GM19025 (cell line): ENCODE results near the gene KIAA1671.

ENCODE experiments used
- ATAC-seq: cut with Tn5 transposase; IDR thresholded peaks from one replicate; pipeline ENCODE4 v1.9.1; 2021; ENCODE audit warnings: mild to moderate bottlenecking, low read depth, moderate library complexity; ENCODE audit not compliant: unreplicated experiment

KIAA1671 gene

DNA sequence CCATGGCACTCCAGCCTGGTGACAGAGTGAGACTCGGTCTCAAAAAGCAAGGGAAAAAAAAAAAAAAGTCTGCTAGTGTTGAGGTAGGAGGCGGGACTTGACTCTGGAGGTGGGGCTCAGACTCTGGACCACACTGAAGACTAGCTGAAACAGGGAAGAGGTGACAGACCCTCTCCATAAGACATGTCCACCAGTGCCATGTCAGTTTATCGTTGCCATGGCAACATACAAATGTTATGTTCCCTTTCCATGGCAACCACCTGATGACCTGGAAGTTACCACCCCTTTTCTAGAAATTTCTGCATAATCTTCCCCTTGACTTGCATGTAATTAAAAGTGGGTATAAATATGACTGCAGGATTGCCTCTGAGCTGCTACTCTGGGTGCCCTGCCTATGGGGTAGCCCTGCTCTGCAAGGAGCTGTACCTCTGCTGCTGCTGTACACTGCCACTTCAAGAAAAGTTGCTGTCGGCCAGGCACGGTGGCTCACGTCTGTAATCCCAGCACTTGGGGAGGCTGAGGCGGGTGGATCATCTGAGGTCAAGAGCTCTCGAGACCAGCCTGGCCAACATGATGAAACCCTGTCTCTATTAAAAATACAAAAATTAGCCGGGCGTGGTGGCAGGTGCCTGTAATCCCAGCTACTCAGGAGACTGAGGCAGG is 55.1 kb downstream of the KIAA1671 start:
- no peak for ATAC-seq

DNA sequence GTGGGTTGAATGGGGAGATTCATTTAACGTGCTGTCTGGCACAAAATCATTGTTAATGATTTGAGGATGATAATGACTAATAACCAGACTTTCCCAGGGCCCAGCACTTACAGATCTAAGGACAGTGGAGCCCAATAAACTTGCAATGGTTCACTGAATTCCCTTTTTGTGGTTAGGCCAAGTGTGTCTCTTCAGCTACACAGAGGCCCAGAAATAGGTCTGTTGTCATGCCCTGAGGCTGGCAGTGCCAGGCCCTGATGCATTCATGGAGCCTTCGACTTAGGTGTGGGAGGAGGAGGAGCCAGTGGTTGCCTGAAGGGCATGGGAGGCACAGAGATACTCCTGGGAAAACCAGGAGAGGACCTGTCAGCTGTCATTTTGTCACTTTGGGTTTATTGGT is 56.1 kb downstream of the KIAA1671 start:
- ATAC-seq: no peak

DNA sequence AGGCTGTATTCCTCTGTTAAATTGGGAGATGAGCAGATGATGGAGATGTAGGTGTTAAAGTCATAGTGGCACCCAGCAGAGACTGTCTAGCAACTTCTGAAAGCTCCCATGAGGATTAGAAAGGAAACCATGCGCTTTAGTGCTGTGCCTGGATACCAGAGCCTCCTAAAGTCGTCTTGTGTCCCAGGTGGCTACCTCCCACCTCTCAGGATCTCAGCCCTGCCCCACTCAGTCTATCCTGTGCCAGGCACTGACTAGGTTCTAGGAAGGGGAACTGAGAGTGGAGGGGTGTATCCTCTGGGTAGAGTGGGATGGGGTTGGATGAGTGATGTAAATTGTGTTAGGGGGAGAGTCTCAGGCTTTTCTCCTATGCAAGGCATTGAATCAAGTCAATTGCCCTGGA is 60.2 kb downstream of the KIAA1671 start:
- ATAC-seq: no peak

DNA sequence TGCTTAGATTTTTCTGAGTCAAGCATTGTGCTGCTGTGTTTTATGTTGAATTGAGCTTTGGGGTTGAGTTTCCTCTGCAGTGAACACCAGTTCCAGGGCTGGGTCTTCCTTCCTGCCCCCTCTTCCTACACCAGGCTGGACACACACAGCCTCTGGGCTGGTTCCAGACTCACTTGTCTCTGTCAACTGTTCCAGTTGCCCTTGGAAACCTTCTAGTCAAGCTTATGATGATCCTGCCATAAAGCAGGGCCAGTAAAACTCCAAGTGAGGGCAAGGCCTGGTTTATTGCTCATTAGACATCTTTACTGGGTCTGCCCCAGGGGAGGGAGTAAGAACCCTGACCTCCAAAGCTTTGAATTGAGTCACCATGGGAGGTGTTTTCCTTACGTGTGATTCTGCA is 61.1 kb downstream of the KIAA1671 start:
- ATAC-seq: no peak

DNA sequence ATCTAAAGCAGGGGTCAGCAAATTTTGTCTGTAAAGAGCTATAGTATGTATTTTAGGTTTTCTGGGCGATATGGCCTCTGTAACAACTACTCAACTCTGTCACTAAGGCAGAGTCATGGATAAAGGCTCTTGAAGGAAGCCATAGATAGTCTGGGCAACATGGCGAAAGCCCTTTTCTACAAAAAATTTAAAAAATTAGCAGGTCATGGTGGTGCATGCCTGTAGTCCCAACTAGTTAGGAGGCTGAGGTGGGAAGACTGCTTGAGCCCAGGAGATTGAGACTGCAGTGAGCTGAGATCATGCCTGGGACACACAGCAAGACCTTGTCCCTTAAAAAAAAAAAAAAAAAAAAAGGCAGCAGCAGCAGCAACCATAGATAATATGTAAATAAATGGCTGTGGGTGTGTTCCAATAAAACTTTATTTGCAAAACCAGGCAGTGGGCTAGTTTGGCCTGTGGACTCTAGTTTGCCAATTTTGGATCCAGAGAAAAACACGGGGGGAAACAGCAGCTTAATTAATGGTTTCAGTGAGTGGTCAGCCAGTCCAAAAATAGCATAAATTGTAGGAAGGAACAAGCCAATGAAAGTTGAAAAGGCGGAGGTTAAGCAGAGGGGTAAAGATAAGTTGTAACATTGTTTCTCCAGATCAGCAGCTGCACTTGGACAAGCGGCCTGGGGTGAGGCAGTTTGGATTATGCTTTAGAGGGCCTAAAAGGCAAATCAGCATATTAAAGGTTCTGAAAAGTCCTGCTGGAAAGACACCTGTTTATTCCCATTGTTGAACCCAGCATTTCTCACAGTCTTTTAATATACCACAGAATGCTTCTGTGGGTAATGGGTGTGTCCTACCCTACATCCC is 62.6 kb downstream of the KIAA1671 start:
- no peak for ATAC-seq

DNA sequence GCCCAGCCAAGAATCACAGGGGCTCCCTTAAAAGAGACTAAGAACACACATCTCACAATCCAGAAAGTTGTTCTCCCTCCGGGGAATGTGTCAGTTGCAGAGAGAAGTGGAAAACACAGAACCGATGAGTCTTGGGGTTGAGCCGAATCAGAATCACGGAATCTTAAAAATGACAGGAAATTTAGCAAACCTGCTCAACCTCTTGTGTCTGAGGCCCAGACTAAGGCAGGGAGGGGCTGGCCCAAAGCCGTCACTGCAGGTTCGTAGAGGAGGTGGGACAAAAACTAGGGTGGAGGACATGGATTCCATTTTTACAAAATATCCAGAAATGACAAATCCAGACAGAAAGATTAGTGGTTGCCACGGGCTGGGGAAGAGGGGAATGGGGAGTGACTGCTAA is 63.8 kb downstream of the KIAA1671 start:
- ATAC-seq: no peak

DNA sequence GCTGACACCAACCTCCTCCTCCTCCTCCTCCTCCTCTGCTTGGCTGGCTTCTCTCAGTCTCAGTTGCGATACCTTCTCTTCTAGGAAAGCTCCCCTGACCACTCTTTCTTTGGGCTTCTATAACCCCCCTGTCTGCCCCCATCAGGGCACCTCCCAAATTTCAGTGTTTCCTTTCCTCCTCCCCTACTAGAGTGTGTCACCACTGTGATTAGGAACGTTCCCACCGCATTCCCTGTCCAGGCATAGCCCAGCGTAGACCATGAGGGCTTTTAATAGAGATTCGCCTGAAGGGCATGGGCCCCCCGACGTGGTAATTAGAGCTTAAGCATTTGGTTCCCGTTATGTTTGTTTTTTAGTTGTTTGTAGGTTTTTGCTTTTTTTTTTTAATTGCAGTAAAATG is 65.5 kb downstream of the KIAA1671 start:
- ATAC-seq: no peak

DNA sequence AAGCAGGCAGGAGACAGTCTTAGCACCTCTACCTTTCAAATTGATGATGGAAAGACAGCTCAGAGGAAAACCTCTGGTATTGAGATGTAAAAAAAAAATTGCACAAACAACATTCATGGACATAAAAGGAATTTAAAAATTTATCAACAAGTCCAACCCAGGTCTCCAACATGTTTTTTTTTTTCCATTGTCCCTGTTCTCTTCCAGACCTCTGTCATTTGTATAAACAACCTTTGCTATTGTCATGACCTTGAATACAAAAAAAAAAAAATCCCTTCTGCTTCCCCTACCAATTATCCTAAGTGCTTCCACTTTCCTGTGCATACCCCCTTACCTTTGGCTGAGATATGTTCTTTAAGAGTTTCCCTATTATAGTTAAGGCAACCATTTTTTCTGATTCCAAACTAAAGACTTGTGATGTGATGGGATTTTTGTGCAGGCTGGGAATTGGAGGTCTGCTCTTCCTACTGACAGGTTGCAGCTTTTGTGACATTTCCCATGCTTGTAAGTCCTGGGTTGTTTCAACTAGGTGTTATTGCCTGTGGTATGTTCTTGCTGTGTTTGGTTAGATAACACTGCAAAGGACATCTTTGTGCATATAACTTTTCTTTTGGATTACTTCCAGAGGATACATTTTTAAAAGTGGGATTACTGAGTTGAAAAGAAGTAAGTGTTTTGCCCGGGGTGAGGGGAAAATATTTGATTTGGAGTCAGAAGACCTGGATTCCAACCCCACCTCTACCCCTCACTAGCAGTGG is 67.1 kb downstream of the KIAA1671 start:
- no peak for ATAC-seq

DNA sequence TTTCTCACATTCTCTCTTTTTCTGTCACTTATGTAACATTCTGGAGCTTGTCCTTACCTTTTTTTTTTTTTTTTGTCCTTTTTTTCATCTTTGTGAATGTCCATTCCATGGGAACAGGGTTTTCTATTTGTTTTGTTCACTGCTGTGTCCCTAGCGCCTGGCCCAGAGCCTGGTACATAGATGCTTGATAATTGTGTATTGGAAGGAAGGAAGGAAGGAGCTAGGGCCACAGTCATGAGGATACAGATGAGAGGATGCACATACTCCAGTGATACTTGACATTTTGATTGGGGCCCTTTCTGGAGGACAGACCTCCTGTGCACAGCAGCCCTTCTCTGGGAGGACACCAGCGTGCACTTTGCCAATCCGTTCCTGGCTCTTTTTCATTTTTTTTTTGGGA is 68.9 kb downstream of the KIAA1671 start:
- no peak for ATAC-seq

DNA sequence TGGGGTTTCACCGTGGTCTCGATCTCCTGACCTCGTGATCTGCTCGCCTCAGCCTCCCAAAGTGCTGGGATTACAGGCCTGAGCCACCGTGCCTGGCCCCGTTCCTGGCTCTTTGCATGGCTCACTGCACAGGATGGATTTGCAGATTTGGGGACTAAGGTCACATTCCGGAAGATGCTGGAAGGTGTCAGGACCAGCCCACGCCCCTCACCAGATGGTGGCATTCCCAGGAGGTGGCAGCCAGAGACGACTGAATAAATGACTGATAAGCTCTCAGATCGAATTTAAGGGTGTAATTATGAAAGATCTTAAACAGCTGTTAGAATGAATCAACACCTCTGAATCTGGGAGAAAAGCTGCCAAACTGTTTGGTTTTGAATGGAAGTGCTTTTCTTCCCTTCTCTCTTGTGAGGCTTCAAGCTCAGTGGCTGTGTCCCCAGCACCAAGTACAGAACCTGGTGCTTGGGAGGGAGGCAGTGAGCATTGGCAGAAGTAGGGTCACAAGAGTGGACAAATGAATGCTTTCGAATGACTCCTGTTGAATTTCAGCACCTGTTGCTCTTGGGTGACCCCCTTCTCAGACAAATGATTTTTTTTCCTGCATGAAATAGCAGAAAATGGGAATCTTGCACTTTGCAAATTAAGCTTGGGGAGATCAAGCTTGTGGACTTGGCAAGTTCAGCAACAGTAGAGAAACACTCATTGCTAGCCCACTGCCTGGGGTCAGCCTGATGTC is 69.6 kb downstream of the KIAA1671 start:
- no peak for ATAC-seq

DNA sequence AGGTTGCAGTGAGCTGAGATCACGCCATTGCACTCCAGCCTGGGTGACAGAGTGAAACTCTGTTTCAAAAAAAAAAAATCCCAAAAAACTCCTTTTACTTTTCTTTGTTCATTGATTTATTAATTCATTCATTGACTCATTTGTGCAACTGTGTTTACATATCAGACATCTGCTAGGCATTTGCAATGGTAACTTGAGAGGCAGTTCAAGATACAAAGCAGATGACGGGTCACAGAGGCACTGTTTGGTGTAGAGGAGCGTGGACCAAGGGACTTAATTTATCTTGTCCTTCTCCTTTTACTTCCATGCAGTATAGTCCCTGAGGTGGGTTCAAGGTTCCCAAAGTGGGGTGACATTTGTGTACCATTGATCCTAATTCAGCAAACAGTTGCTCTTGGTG is 71.4 kb downstream of the KIAA1671 start:
- ATAC-seq: no peak

DNA sequence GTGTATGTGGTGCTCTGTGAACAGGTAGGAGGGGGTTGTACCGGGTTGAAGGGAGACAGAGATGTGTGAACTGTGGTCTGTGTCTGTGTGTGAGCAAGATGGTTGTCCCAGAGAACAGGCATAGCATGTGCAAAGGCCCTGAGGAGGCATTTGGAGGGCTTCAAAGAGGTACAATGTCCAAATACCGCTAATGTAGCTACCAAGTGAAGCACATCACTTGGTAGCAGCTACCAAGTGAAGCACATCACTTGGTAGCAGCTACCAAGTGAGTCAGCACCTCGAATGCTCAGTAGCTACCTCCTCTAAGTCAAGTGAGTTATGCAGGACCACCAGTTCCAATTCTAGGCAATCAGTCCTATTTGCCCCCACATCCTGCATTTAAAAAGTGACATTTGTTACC is 72.4 kb downstream of the KIAA1671 start:
- no peak for ATAC-seq

DNA sequence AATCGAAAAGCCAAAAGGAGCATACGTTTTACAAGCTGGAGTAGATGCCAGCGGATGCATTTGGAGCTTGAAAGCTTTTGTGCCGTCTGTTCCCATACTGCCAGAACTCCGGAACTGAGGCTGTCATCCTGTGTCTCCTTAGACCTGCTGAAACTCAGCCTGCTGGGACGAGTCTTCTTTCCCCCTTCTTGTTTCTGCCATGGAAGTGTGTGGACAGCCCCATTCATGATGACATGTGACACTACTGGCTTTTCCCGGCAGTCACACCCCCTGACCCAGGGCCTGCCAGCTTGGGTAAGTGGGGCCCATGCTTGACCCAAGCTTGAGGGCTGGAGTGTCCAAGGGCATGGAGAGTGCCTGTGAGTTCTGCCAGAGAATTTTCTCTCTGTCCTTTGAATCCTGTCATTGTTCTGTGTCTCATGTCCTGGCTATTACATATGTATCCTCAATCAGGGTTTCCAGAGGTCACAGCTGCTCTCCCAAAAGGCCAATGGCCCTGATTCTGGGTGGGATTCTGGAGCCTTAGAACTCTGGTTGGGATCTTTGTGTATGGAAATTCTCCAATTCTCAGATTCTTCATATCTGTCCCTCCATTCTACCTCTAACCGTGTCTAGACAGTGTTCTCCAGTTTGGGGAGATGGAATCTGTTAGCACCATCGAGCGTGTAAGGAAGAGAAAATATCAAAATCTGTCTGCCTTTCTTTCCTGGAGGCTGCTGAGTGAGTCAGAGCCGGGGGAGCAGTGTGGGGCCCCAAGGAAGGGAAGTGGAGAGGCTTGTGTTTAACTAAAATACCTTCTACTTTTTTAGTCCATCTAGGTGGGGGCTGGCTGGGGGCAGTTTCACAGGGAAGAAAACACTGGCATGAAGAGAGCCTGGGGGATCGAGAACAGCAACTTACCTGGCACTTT is 73.2 kb downstream of the KIAA1671 start:
- ATAC-seq: no peak

DNA sequence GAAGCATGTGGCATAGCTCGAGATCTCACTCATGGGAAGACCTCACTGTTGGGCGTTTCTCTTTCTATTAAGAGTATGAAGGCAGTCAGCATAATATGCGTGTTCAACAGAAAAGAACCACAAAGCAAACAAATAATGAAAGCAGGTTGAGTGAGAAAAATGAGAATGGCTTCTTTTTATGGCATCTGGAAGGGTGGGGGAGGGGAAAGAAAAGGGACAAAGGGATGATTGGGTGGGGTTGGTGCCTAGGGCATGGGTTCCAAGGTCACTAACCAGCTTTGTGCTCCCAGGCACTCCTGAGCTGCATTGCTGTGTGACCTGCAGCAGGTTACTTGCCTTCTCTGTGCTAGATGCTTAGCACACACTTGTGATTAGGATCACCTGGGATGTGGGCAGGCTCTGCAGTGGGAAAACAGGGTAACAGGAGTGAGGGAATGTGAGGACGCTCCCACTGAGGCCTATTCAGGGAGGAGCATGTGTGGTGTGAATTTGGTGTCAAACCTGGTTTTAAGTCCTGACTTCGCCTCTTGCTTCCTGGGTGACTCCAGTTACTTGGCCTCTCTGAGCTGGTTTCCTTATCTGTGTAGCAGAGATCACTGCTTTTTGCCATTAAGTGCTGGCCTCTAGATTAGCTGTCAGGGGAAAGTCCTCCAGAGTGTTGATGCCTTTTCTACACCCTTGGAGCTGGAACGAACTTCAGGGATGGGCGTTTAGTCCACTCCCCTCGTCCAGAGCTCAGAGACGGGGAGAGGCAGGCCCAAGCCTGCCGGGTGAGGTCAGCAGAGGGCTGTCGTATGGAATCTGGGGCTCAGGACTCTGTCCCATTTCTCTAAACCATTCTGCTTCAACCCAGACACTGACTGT is 74.8 kb downstream of the KIAA1671 start:
- no peak for ATAC-seq

DNA sequence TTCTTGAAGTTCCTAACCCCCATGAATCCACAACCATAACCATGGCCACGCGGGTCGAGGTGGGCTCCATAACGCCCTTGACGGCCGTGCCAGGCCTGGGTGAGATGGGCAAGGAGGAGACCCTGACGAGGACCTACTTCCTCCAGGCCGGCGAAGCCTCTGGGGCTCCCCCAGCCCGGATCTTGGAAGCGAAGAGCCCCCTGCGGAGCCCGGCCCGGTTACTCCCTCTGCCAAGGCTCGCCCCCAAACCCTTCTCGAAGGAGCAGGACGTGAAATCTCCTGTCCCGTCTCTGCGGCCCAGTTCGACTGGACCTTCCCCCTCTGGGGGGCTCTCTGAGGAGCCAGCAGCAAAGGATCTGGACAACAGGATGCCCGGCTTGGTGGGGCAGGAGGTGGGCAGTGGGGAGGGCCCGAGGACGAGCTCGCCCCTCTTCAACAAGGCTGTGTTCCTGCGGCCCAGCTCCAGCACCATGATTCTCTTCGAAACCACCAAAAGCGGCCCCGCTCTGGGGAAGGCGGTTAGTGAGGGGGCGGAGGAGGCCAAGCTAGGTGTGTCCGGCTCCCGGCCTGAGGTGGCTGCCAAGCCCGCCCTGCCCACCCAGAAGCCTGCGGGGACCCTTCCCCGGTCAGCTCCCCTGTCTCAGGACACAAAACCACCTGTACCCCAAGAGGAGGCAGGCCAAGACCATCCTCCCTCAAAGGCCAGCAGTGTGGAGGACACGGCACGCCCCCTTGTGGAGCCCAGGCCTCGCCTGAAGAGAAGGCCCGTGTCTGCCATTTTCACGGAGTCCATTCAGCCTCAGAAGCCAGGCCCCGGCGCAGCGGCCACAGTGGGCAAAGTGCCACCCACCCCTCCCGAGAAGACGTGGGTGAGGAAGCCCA is 75.7 kb downstream of the KIAA1671 start:
- no peak for ATAC-seq

DNA sequence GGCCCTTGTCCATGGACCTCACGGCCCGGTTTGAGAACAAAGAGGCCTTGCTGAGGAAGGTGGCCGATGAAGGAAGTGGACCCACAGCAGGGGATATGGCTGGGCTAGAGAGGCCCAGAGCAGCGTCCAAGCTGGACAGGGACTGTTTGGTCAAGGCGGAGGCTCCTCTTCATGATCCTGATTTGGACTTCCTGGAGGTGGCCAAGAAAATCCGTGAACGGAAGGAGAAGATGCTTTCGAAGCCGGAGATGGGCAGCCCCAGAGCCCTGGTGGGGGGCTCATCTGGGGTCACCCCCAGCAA is 76.3 kb downstream of the KIAA1671 start:
- no peak for ATAC-seq

DNA sequence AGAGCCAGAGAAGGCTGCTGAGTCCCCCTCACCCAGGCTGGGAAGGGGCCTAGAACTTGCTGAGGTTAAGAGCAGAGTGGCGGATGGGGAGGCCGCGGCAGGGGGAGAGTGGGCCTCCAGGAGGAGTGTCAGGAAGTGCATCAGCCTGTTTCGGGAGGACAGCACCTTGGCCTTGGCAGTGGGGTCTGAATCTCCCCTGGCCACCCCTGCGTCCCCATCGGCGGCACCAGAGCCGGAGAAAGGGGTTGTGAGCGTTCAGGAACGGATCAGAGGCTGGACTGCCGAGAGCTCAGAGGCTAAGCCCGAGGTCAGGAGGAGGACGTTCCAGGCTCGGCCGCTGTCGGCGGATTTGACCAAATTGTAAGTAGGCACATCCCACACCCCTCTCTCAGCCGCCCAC is 76.7 kb downstream of the KIAA1671 start:
- no peak for ATAC-seq

DNA sequence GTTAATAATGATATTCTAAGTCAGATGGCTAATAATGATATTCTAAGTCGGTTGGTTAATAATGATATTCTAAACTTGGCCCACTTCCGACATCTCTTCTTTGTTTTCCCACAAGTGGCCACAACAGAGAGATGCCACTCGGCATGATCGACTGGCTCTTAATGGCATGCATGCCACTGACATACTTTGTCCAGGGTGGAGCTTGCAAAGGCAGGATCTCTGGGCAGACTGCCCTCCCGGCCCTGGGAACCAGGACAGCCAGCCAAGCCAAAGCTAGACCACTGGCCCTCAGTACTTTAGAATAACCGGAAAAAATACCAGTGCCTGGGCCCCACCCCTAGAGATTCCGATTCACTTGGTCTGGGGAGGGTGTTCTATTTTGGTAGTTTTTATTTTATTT is 78.1 kb downstream of the KIAA1671 start:
- ATAC-seq: no peak
